Smooth muscle cell (in vitro differentiated cells): Measurements from ENCODE around the gene CCNG2. TPM values are rescaled to one million over a fixed set of nuclear protein-coding genes. Genes with fewer than 3 reads are reported as not detected.
A peak's percentile ranks its signal among the peaks of the same experiment; 100 is the strongest.

Source experiments
- DNase-seq: peaks from one replicate; lab custom pipeline; 2025; ENCODE audit not compliant: unreplicated experiment; lab: John Stamatoyannopoulos, UW
- H2AFZ ChIP-seq: fragments of 200-600 bp; sonication (generic); 2 replicates; pipeline ENCODE4 v1.6.0; 2016; ENCODE audit warnings: antibody characterized with exemption, low read depth, mild to moderate bottlenecking
- H3F3A ChIP-seq: fragments of 200-600 bp; sonication (generic); 2 replicates; pipeline ENCODE4 v1.6.0; 2017; ENCODE audit warnings: antibody characterized with exemption, low read depth
- H3K27ac ChIP-seq: fragments of 200-600 bp; sonication (generic); 2 replicates; pipeline ENCODE4 v1.5.1; 2016; ENCODE audit warnings: low read depth, mild to moderate bottlenecking
- H3K27me3 ChIP-seq: fragments of 200-600 bp; sonication (generic); 2 replicates; pipeline ENCODE4 v1.6.1; 2016; ENCODE audit warnings: low read depth, mild to moderate bottlenecking
- H3K36me3 ChIP-seq: fragments of 200-600 bp; sonication (generic); 2 replicates; pipeline ENCODE4 v1.5.1; 2016; ENCODE audit warnings: low read depth
- H3K4me1 ChIP-seq: fragments of 200-600 bp; sonication (generic); 2 replicates; pipeline ENCODE4 v1.5.1; 2016; ENCODE audit warnings: low read depth
- H3K4me2 ChIP-seq: fragments of 200-600 bp; sonication (generic); 2 replicates; pipeline ENCODE4 v1.6.0; 2016; ENCODE audit warnings: mild to moderate bottlenecking
- H3K4me3 ChIP-seq: fragments of 200-600 bp; sonication (generic); 2 replicates; pipeline ENCODE4 v1.5.1; 2016; ENCODE audit warnings: mild to moderate bottlenecking
- H3K79me2 ChIP-seq: fragments of 200-600 bp; sonication (generic); 2 replicates; pipeline ENCODE4 v1.6.0; 2016; ENCODE audit warnings: low read depth, mild to moderate bottlenecking
- H3K9ac ChIP-seq: fragments of 200-600 bp; sonication (generic); 2 replicates; pipeline ENCODE4 v1.6.0; 2016; ENCODE audit warnings: low read depth
- H3K9me3 ChIP-seq: fragments of 200-600 bp; sonication (generic); replicated peaks from 2 replicates; pipeline ENCODE4 v1.5.1; 2016; ENCODE audit warnings: low read depth
- H4K20me1 ChIP-seq: fragments of 200-600 bp; sonication (generic); 2 replicates; pipeline ENCODE4 v1.6.0; 2016; ENCODE audit warnings: low read depth
- CTCF ChIP-seq: fragments of 200-600 bp; sonication (generic); IDR thresholded peaks from 2 replicates; pipeline ENCODE4 v1.5.1; 2017; ENCODE audit warnings: borderline replicate concordance, mild to moderate bottlenecking, antibody characterized with exemption; ENCODE audit not compliant: insufficient read depth, poor library complexity, severe bottlenecking
- WGBS: methylation state at CpG from one replicate; pipeline ENCODE4 v1.1.7; 2016; ENCODE audit warnings: low lambda C conversion rate; 5-methylcytosine and 5-hydroxymethylcytosine counted together
- polyA plus RNA-seq: library from polyadenylated mRNA; unstranded; fragments of >200 nt; fragmentation: Nextera tagmentation; extraction: Ambion mirVana; gene quantifications from 2 replicates; pipeline ENCODE4 v1.2.1, GENCODE V29; 2016
- total RNA-seq: library from RNA; depleted of rRNA; stranded (reverse); fragments of >200 nt; gene quantifications from 2 replicates; pipeline ENCODE4 v1.2.3, GENCODE V29; 2014

CCNG2 gene
- total and polyA plus RNA-seq, 2 experiments from 2014 or later = 59.2 to 59.8 TPM

DNA sequence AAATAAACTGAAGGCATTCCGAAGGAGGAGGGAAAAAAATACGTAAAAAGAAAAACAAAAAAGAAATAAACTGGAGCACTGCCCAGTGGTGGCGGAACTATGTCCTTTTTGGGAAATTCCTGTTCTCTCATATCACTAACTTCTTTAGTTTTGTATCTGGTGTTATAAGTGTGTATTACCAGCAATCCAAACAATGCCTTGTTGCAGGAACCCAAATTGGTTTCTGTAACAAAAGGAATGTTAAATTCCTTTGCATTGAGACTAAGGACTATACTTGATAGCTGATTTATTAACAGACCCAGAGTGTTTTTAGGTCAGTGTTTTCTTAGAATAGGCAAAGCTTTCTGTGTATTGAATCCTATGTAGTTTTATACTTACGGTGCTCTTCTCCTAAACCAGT lies 6.6 kb downstream of the CCNG2 start:
- Histone ChIP-seq H3F3A (peaks cover 41% of the 10 kb centered on the region), H3K9ac (no peak overlapping the region), H3K27me3 (no peaks in the 10 kb centered on the region), H3K4me1 (peaks cover 85% of the 10 kb centered on the region), H3K27ac (no peak overlapping the region), H3K79me2 (peaks cover 42% of the 10 kb centered on the region), H3K4me3 (no peak overlapping the region), H4K20me1 (peaks cover 86% of the 10 kb centered on the region), H3K36me3 (peaks cover 18% of the 10 kb centered on the region), H3K4me2 (no peak overlapping the region), H2AFZ (no peak overlapping the region), H3K9me3 (no peaks in the 10 kb centered on the region)
- DNase-seq = no peak
- WGBS = 100% methylated on average over 4 of the region's 4 CpGs
- no peak for TF ChIP-seq CTCF

GRCh38 chr4:77167173-77167572 lies 10.2 kb downstream of the CCNG2 start:
- no peak for TF ChIP-seq CTCF
- Histone ChIP-seq H3K36me3 (peaks cover 12% of the 10 kb centered on the region), H3K9me3 (no peaks in the 10 kb centered on the region), H3K4me3 (no peak overlapping the region), H2AFZ (no peak overlapping the region), H3K4me1 (peaks cover 84% of the 10 kb centered on the region), H3K27me3 (no peaks in the 10 kb centered on the region), H3F3A (peaks cover 64% of the 10 kb centered on the region), H3K79me2 (peaks cover 12% of the 10 kb centered on the region), H3K27ac (peak overlapping the region; percentile 46), H3K9ac (no peak overlapping the region), H4K20me1 (peaks cover 51% of the 10 kb centered on the region), H3K4me2 (peak overlapping the region; percentile 14)
- WGBS = 96% methylated on average over 1 of the region's 1 CpG
- no peak for DNase-seq

DNA sequence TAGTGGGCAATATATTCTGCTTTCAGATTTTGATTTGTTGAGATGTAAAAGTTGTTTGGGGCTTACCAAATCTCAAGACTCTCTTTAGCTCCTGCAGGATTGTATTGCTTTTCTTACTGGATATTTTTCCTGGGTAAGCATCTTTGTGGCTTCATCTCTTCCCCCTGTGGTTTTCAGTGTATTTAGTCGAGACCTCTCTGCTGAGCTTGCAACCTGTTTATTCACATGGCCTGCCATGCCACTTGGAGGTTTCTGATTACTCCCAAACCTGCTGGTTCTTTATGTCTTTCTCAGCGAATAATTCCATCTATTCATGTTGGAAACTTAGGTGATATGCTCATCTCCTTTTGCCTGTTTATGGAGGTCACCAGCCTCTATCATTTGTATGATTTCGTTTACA lies 10.9 kb downstream of the CCNG2 start:
- Histone ChIP-seq H3K27me3 (no peaks in the 10 kb centered on the region), H3F3A (peaks cover 64% of the 10 kb centered on the region), H3K27ac (peak overlapping the region; percentile 94), H3K4me2 (no peak overlapping the region), H3K36me3 (peaks cover 12% of the 10 kb centered on the region), H2AFZ (no peak overlapping the region), H4K20me1 (peaks cover 45% of the 10 kb centered on the region), H3K4me1 (peaks cover 82% of the 10 kb centered on the region), H3K9ac (no peak overlapping the region), H3K9me3 (no peaks in the 10 kb centered on the region), H3K4me3 (no peak overlapping the region), H3K79me2 (peaks cover 9% of the 10 kb centered on the region)
- WGBS = 86% methylated on average over 3 of the region's 3 CpGs
- TF ChIP-seq CTCF = no peak
- DNase-seq = no peak

- WGBS = 17% methylated on average over 3 of the region's 3 CpGs
- Histone ChIP-seq H3K27ac (peak overlapping the region; percentile 94), H3K9ac (peak overlapping the region; percentile 76), H3K36me3 (peaks cover 12% of the 10 kb centered on the region), H3K4me2 (peak overlapping the region; percentile 49), H3K27me3 (no peaks in the 10 kb centered on the region), H3K9me3 (no peaks in the 10 kb centered on the region), H3K4me1 (peaks cover 80% of the 10 kb centered on the region), H4K20me1 (peaks cover 29% of the 10 kb centered on the region), H3K79me2 (peaks cover 6% of the 10 kb centered on the region), H3F3A (peaks cover 64% of the 10 kb centered on the region), H2AFZ (no peak overlapping the region), H3K4me3 (no peak overlapping the region)
- TF ChIP-seq CTCF = no peak
- DNase-seq = no peak
These were observed 12.5 kb downstream of the CCNG2 start for GRCh38 chr4:77169481-77169880.
